Muscle layer of colon (tissue), 2 donors: Measurements from ENCODE around the gene OR6S1.

Source experiments
- H3K27ac ChIP-seq: one replicate; pipeline ENCODE4 v1.7.0; 2013; ENCODE audit warnings: low read depth, mild to moderate bottlenecking, low read length, moderate library complexity
- H3K27me3 ChIP-seq, 2 donors: one replicate each; pipeline ENCODE4 v1.7.0; 2013; ENCODE audit warnings: low read length in 2 of 2, mild to moderate bottlenecking in 2 of 2; ENCODE audit not compliant: insufficient read depth in 2 of 2, control insufficient read depth in 1 of 2
- H3K36me3 ChIP-seq: one replicate; pipeline ENCODE4 v1.7.0; 2013; ENCODE audit warnings: mild to moderate bottlenecking, low read length; ENCODE audit not compliant: insufficient read depth
- H3K4me1 ChIP-seq: one replicate; pipeline ENCODE4 v1.7.0; 2013; ENCODE audit warnings: mild to moderate bottlenecking, low read length; ENCODE audit not compliant: insufficient read depth
- H3K4me3 ChIP-seq, 2 donors: one replicate each; pipeline ENCODE4 v1.7.0; 2013; ENCODE audit warnings: low read length in 2 of 2, low read depth in 1 of 2, mild to moderate bottlenecking in 1 of 2, moderate library complexity in 1 of 2
- H3K9ac ChIP-seq: one replicate; pipeline ENCODE4 v1.7.0; 2013; ENCODE audit warnings: low read length
- H3K9me3 ChIP-seq: one replicate; pipeline ENCODE4 v1.7.0; 2013; ENCODE audit warnings: mild to moderate bottlenecking, low read length
- donor health status: abdominal sarcoma.
- donor health status: Adenocarcinoma of cecum.

Gene OR6S1, protein sequence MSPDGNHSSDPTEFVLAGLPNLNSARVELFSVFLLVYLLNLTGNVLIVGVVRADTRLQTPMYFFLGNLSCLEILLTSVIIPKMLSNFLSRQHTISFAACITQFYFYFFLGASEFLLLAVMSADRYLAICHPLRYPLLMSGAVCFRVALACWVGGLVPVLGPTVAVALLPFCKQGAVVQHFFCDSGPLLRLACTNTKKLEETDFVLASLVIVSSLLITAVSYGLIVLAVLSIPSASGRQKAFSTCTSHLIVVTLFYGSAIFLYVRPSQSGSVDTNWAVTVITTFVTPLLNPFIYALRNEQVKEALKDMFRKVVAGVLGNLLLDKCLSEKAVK

DNA sequence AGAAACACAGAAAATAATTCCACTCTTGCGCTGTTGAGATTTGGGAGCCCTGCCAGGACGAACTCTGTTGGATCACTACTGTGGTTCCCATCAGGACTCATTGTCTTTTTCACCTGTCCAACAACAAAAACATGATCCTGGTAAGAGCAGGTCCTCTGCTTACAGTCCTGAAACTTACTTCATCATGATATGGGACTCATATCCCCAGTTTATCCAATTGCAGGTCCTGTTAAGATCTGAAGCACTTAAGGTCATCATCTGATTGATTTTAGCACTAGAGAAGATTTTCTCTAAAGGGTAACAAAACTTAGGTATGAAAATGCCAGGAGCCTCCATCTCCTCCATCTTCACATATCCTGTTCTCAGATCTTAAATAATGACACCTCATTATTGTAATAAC is at the start of gene OR6S1:
OR6S1 (minus strand) TSS at position 101 of the 400 bp plus-strand sequence; CDS start at position 101, 0 bp downstream.
- Histone ChIP-seq H3K36me3 (no peaks in the 10 kb centered on the region), H3K4me1 (no peaks in the 10 kb centered on the region), H3K27ac (no peak within 1 kb of the TSS), H3K9me3 (no peaks in the 10 kb centered on the region), H3K27me3 (no peaks in the 10 kb centered on the region), H3K9ac (no peak within 1 kb of the TSS), H3K4me3 (no peak within 1 kb of the TSS)

DNA sequence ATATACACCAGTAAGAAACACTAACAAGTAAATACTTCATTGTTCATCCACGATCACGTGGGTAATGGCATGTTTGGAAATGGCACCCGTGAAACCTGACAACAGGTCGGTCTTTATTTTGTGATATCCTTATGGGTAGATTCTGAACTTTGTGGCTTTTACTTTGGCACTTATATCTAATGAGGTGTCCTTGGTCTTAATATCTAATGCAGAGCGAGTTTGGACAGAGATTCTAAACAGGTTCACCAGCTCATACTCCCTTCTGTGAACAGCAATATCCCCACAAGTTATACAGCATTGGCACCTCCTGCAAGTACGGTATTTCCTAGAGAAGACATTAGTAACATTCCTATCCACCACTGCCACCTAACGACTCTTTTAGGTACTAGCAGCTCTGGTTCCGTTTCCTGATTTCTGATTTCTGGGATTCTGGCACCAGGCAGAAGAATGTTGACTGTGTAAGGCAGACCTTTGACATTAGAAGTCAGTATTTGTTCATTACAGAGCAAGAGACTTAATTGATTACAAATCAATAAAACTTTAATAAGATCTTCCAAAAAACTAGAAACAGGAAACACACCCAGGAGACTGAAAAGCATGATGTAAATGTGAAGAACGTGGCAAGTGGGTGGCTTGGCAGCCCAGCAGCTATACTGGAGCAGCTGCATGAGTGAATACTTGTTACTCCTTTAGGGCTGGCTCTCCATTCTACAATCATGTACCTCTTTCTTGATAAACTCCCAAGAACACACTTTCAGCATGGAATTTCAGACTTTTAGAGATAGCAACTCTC is 49.6 kb upstream of the OR6S1 start:
- Histone ChIP-seq H3K4me3 (no peak overlapping the region), H3K27ac (no peak overlapping the region), H3K4me1 (peaks cover 22% of the 10 kb centered on the region), H3K9ac (no peak overlapping the region), H3K27me3 (no peaks in the 10 kb centered on the region), H3K36me3 (peaks cover 8% of the 10 kb centered on the region), H3K9me3 (no peaks in the 10 kb centered on the region)

DNA sequence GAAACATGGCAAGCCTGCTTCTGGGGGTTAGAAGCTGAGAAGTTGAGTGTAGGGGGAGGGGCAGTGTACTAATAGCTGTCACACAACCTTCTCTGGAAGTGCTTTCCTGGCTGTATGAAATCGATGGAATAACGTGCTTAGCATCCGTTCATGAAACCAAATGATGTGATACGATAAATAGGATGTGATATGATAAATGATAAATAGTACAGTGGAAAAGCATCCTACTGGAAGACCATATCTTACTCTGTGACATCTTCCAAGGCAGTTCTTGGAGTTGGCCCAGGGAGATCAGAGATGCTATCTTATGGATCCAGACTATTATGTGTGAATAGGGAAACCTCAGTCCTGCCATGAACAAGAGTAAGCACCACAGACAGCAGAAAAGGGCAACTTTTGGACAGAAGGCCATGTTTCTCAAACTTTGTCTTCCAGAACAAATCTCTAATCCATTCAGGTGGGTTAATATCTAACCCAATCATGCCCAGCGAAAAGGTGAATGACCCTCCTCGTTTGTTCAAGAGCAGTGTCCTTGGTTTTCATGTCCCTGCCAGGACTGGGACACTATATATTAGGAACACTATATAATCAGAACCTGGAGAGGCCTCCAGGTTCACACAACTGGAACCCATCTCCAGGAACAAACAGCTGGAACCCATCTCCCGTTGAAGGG is 46.8 kb upstream of the OR6S1 start, which contains the start of gene ANG:
ANG (plus strand) TSS at position 598 of the 673 bp plus-strand sequence. CDS start 4,801 bp downstream, outside the sequence.
- Histone ChIP-seq H3K4me1 (peaks cover 34% of the 10 kb centered on the region), H3K27me3 (no peaks in the 10 kb centered on the region), H3K9me3 (no peaks in the 10 kb centered on the region), H3K36me3 (peaks cover under 1% of the 10 kb centered on the region), H3K27ac (no peak within 1 kb of the TSS), H3K9ac (no peak within 1 kb of the TSS), H3K4me3 (no peak within 1 kb of the TSS)

DNA sequence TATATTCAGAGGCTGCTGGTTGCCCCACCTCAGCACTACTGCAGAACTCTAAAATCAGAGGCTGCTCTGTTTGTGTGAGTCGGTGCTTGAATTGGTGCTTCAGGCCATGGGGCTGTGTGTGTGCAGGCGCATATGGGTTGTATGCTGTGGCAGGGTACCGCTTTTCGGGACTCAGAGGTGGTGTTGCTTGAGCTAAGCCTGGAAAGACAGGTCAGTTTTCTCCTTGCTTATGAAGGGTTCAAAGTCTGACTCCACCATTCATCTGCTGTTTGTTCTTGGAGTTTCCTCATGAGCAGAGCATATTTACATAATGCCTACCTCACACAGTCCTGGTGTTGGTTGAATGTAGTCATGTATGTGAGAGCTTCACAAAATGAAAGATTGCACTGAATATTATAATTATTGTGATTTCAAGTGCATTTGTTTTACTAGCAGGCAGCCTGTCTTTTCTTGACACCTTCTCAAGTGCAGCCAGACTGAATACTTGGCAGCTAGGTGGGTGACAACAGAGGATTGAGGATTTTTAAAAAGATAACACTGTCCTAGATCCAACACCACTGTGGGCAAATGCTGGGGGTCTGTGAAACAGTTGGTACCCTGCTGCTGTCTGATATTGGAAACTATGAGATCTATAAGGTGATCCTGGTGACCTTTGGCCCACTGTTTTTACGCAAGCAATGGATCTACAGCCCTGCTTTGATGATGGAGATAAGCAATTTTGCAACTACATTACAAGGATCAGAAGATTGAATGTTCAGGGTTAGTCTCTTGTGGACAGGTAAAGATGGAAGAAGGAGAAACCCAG is 46.1 kb upstream of the OR6S1 start:
- H3K4me1 ChIP-seq = peaks cover 34% of the 10 kb centered on the region
- no peak overlapping the region for H3K4me3 ChIP-seq
- no peak overlapping the region for H3K27ac ChIP-seq
- H3K9ac ChIP-seq = no peak overlapping the region
- H3K9me3 ChIP-seq = no peaks in the 10 kb centered on the region
- H3K36me3 ChIP-seq = no peaks in the 10 kb centered on the region
- H3K27me3 ChIP-seq = no peaks in the 10 kb centered on the region

DNA sequence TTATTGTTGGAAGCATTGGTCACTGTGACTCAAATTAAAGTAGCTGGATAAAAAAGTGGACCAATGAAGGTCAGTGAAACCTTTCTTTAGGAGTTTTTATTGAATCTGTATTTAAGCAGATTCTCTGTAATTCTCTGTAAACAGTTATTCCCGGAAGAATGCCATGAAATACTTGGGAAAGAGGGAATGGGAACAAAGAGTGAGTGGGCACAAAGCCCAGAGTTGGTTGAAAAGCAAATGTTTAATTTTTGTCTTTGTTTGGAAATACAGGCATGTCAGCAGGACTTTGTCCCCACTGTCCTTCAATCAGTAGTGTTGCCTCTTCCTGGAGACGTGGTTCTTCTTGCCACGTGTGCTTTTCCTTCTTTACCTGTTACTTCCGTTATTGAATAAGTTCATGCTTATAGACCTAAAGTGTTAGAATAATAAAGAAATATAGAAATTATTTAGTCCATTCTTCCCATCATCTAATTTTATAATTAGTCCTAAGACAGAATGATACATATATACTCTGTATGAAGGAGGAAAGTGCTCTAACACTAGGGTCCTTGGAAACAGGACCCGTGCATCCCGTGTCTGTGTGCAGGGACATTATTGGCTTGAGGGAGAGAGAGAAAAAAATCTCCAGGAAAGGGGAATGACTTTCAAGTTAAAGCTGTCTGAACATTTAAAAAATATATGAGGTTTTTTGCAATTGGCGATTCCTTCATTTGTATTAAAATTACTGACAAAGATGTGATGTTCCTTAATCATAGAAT is 45.1 kb upstream of the OR6S1 start:
- no peak overlapping the region for H3K9ac ChIP-seq
- H3K27ac ChIP-seq = no peak overlapping the region
- H3K4me1 ChIP-seq = peaks cover 34% of the 10 kb centered on the region
- no peaks in the 10 kb centered on the region for H3K9me3 ChIP-seq
- H3K36me3 ChIP-seq = no peaks in the 10 kb centered on the region
- H3K4me3 ChIP-seq = peak overlapping the region in 1 of 2 donors; percentile 22
- H3K27me3 ChIP-seq = no peaks in the 10 kb centered on the region

DNA sequence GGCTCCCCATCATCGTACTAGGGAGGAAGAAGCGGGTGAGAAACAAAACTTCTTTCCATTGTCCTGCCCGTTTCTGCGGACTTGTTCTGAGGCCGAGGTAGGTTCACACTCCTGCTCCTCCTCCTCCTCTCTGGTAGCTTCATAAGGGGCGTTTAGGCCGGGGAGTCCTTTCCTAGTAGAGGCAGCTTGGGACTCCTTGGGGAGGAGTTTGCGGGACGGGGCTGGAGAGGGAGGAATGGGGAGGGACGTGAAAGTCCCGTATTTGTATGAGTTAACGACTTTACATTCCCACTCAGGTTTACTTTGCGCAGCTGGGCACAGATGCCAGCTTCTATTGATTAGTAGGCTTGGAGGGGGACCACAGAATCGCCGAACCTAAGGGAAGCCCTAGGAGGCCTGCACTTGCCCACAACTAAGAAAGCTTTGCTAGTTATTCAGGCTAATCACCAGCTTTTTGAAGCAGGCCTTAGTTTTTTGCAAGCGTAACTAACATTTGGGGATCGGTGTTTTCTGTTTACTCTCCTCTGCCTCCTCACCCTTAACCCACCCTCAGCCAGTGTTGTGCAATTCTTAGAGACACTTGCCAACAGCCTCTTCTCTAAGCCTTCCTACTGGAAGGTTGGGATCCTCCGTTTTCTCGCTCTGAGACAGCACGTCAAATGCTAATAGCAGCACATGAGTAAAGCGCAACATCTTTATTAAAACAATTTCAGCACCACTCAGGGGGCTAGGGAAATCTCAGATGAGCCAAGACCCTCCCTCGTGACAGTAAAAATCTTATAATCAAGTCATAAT is 43.4 kb upstream of the OR6S1 start:
- Histone ChIP-seq H3K9ac (peak overlapping the region; percentile 97), H3K4me1 (peaks cover 46% of the 10 kb centered on the region), H3K4me3 (peak overlapping the region; percentile 75 to 88), H3K27ac (peak overlapping the region; percentile 99), H3K27me3 (no peaks in the 10 kb centered on the region), H3K36me3 (no peaks in the 10 kb centered on the region), H3K9me3 (no peaks in the 10 kb centered on the region)

DNA sequence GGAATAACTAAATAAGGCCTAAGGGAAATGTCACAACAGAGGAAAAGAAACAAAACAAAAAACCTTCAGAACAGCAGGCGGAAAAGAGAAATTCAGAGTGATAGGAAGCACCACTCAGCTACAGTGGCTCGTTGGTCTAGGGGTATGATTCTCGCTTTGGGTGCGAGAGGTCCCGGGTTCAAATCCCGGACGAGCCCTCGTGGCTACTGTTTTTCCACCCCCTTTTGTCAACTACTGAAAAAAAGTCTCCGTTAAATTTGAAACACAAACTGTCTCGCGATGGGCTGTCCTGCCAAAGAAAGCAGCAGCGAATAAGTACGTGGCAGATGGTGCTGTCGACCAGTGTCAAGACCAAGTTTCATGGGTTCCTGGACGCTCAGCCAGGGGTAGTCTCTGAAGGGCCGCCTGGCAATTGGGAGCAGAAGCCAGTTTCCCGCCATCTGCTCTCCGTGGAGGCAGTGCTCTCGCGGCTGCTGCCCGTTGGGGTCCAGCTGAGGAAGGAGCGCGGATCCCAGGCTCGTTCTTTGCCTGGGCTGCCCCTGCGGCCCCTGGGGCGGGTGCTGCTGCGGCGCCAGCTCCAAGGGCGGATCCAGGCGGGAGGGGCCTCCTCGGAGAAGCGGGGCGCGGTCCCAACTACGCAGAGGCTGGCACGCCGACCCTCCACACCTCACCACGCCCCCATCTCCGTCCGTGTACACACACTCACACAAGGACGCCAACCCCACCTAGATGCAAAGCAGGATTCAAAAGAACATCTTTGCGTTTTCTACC is 42.6 kb upstream of the OR6S1 start, which contains the start of gene RNASE4:
RNASE4 (plus strand) TSS at position 670 of the 771 bp plus-strand sequence. CDS start 14,812 bp downstream, outside the sequence.
- Histone ChIP-seq H3K4me1 (peaks cover 46% of the 10 kb centered on the region), H3K4me3 (peak within 1 kb of the TSS; percentile 87 to 88), H3K27me3 (no peaks in the 10 kb centered on the region), H3K9ac (peak within 1 kb of the TSS; percentile 97), H3K9me3 (no peaks in the 10 kb centered on the region), H3K36me3 (no peaks in the 10 kb centered on the region), H3K27ac (peak within 1 kb of the TSS; percentile 99)

DNA sequence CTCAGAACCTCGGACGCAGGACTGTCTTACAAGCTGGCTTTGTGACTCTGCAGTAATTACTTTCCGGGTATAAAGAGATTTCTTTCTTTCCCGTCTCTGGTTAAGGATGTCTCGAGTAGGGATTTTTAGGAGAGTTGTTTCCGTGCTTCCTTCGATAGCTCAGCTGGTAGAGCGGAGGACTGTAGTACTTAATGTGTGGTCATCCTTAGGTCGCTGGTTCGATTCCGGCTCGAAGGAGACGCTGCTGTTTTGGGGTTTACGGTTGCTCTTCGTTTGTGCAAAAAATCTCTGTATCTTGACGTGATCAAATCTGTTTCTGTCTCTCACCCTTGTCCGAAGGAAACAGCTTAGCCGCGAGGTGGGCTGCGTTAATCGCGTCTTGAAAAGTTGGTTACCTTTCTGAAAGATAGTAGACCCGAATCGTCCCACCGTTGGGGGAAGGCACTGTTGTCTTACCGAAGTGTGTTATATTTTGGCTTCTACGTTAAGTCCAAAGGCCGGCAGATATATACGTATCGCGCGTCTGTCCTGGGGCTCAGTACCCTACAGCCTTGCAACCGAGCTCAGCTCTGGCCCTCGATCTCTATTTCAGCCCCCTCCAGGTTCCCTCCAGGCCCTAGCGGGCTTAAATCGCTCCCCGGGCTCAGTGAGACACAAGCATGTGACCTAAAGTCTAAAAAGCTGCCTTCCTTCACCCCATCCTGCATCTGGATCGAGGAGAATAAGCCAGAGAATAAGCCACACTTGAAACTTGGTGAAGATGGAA is 41.8 kb upstream of the OR6S1 start:
- Histone ChIP-seq H3K36me3 (no peaks in the 10 kb centered on the region), H3K4me1 (peaks cover 46% of the 10 kb centered on the region), H3K27me3 (no peaks in the 10 kb centered on the region), H3K9me3 (no peaks in the 10 kb centered on the region), H3K4me3 (peak overlapping the region; percentile 87 to 88), H3K27ac (peak overlapping the region; percentile 99), H3K9ac (peak overlapping the region; percentile 97)
